NCI-H1105 treated with DMSO at 0.1 percent for 48 hours (cell line): Measurements from ENCODE around the gene SOSTDC1.

ENCODE experiments used
- DNase-seq: peaks from one replicate; lab custom pipeline; 2025; lab: John Stamatoyannopoulos, UW

Gene SOSTDC1

GRCh38 chr7:16419859-16420258 lies 45.7 kb downstream of the SOSTDC1 start:
- no peak for DNase-seq

- no peak for DNase-seq
Observed at GRCh38 chr7:16419126-16419525, 46.4 kb downstream of the SOSTDC1 start.

- no peak for DNase-seq
Observed at GRCh38 chr7:16417906-16418305, 47.6 kb downstream of the SOSTDC1 start.

DNA sequence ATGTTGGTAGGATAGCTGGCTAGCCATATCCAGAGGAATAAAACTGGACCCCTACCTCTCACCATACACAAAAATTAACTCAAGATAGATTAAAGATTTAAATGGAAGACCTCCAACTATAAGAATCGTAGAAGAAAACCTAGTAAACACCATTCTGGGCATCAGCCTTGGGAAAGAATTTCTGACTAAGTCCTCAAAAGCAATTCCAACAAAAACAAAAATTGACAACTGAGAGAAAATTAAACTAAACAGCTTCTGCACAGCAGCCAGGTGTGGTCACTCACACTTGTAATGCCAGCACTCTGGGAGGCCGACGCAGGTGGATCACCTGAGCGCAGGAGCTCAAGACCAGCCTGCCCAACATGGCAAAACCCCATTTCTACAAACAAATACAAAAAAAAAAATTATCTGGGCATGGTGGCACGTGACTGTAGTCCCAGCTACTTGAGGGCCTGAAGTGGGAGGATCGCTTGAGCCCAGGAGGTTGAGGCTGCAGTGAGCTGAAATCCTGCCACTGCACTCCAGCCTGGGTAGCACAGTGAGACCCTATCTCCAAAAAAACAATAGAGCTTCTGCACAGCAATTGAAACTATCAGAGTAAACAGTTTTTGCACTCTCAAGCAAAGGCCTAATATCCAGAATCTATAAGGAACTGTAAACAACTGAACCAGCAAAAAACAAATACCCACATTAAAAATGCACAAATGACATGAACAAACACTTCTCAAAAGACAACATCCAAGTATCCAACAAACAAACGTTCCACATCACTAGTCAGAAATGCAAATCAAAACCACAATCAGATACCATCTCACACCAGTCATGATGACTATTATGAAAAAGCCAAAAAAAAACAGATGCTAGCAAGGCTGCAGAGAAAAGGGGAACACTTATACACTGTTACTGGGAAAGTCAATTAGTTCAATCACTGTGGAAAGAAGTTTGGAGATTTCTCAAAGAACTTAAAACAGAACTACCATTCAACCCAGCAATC lies 49.0 kb downstream of the SOSTDC1 start:
- DNase-seq: no peak

- DNase-seq: no peak
Observed at GRCh38 chr7:16412274-16413254, 53.0 kb downstream of the SOSTDC1 start.
